Skin epidermis (tissue), 12 donors: ENCODE results near the gene MAPK7.

Experiments
- H3K27ac ChIP-seq, 21 experiments: fragments of 200-600 bp; sonication (generic) in 11 of 21; one replicate each; pipeline ENCODE4 v1.5.0; 2020; ENCODE audit warnings: mild to moderate bottlenecking in 3 of 21, inconsistent platforms in 2 of 21, moderate library complexity in 2 of 21
- H3K4me3 ChIP-seq, 7 experiments: fragments of 200-600 bp; sonication (generic) in 2 of 7; one replicate each; pipeline ENCODE4 v1.5.0; 2020; ENCODE audit warnings: inconsistent platforms in 2 of 7, mild to moderate bottlenecking in 2 of 7, moderate library complexity in 1 of 7

MAPK7 gene

GRCh38 chr17:19387921-19388521 is 9.7 kb downstream of the MAPK7 start:
- Histone ChIP-seq H3K4me3 (no peak overlapping the region), H3K27ac (peak overlapping the region in 18 of 21 experiments; percentile 11 to 87 (median 72))

DNA sequence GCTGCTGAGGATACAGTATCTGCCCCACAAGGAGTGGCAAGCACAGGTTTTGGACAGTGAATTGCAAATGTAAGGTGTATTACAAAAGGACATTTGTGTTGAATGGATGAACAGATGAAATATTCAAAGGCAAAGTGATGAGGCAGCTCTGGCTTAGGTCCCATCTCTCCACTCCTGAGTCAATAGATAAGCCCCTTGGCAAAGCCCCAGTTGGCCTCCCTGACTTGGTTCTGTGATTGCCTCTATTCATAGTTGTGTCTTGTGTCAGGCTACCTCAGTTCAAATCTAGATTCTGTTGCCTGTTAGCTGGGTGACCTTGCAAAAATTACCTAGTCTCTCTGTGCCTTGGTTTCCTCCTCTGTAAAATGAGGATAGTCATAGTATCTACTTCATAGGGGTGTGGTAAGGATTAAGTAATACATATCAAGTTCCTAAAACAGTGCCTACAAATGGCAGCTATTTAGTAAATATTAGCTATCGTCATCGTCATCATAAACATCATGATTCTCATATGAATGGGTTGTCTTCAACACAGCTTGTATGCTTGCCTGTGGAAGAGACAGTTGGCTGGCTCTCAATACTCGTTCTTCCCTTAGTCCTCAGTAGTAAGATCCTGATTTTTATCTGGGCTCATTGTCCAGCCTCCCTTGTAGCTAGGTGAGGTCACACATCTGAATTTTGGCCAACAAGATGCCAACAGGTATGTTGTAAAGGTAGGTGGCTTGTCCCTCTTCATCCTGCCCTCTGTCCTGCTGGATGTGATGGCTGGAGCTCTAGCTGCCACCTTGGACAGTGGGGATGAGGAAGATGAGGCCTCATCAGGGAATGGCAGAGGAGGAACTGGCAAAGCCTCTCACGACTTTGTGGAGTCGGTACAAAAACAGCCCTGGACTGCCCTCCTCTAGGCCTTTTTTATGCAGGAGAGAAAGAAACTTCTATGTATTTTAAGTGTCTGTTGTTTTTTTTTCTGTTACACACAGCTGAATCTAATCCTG is 10.8 kb downstream of the MAPK7 start:
- Histone ChIP-seq H3K27ac (peak overlapping the region in 7 of 21 experiments; percentile 19 to 87 (median 47)), H3K4me3 (no peak overlapping the region)

- Histone ChIP-seq H3K27ac (peak overlapping the region in 2 of 21 experiments; percentile 0 to 40), H3K4me3 (no peak overlapping the region)
Measured at GRCh38 chr17:19390951-19391350, 12.7 kb downstream of the MAPK7 start.

GRCh38 chr17:19391432-19391831 is 13.1 kb downstream of the MAPK7 start:
- H3K27ac ChIP-seq = no peak overlapping the region

DNA sequence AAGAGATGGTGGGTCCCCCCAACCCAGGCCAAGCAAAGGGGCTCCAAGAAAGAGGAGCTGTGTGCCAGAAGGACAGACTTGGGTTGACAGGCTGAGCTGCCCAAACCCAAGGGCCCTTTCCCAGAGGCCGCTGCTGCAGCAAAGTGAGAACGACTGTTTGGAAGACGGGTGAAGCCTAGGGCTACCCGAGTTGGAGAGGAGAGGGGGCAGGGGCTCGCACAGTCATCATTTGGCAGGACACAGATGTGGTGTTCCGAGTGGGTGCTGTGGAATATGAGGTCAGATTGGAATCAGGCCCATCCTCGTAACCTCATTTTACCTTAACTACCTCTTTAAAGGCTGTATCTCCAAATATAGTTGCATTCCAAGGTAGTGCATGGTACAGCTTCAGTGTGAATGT is 14.0 kb downstream of the MAPK7 start:
- Histone ChIP-seq H3K4me3 (no peak overlapping the region), H3K27ac (no peak overlapping the region)

More at GRCh38 chr17:19391432-19391831, 13.1 kb downstream of the MAPK7 start:
- no peak overlapping the region for H3K4me3 ChIP-seq

GRCh38 chr17:19397556-19398041 is 19.3 kb downstream of the MAPK7 start:
- Histone ChIP-seq H3K4me3 (no peak overlapping the region), H3K27ac (peak overlapping the region in 7 of 21 experiments; percentile 13 to 54 (median 33))

- peak overlapping the region in 7 of 21 experiments; percentile 13 to 61 (median 34) for H3K27ac ChIP-seq
- H3K4me3 ChIP-seq = no peak overlapping the region
Measured at GRCh38 chr17:19398301-19399181, 20.2 kb downstream of the MAPK7 start.

- H3K27ac ChIP-seq = peak overlapping the region in 1 of 21 experiments; percentile 9
- H3K4me3 ChIP-seq = no peak overlapping the region
Measured at GRCh38 chr17:19399750-19400450, 21.6 kb downstream of the MAPK7 start.

GRCh38 chr17:19401321-19402010 is 23.2 kb downstream of the MAPK7 start:
- H3K4me3 ChIP-seq = no peak overlapping the region

GRCh38 chr17:19402171-19402570 is 23.9 kb downstream of the MAPK7 start:
- Histone ChIP-seq H3K4me3 (no peak overlapping the region), H3K27ac (no peak overlapping the region)

More at GRCh38 chr17:19401321-19402010, 23.2 kb downstream of the MAPK7 start:
- H3K27ac ChIP-seq = no peak overlapping the region

DNA sequence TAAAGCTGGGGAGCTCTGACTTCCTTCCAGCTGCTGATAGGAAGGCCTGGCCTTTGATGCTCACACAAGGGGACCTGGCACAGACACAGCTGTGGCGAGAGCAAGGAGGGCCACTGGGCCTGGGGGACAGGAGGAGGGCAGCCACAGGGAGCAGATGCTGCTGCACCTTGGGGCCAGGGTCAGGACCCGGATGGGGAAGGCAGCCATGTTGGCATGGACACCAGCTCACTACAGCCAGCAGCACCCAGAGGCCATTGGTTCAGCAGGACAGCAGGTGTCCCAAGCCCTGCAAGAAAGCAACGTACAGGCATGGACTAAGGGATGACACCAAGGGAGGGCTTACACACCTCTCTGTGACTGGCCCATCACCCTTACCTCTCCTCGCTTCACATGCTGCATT is 24.7 kb downstream of the MAPK7 start:
- Histone ChIP-seq H3K4me3 (no peak overlapping the region), H3K27ac (no peak overlapping the region)

DNA sequence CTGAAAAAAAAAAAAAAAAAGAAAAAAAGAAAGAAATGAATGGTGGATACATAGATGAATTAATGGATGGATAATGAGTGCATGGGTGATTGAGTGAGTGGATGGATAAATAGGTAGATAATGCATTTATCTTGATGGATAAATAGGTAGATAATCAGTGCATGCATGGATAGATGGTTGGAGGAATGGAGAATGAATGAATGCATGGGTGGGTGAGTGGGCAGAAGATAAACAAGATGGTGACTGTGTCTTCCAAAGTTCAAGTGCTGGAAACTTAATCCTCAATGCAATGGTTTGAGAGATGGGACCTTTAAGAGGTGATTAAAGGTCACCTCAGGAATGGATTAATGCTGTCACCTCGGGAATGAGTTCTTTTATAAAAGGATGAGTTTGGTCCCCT is 26.0 kb downstream of the MAPK7 start:
- Histone ChIP-seq H3K27ac (no peak overlapping the region), H3K4me3 (no peak overlapping the region)

- H3K27ac ChIP-seq = no peak overlapping the region
- H3K4me3 ChIP-seq = no peak overlapping the region
Measured at GRCh38 chr17:19405114-19405513, 26.8 kb downstream of the MAPK7 start.

DNA sequence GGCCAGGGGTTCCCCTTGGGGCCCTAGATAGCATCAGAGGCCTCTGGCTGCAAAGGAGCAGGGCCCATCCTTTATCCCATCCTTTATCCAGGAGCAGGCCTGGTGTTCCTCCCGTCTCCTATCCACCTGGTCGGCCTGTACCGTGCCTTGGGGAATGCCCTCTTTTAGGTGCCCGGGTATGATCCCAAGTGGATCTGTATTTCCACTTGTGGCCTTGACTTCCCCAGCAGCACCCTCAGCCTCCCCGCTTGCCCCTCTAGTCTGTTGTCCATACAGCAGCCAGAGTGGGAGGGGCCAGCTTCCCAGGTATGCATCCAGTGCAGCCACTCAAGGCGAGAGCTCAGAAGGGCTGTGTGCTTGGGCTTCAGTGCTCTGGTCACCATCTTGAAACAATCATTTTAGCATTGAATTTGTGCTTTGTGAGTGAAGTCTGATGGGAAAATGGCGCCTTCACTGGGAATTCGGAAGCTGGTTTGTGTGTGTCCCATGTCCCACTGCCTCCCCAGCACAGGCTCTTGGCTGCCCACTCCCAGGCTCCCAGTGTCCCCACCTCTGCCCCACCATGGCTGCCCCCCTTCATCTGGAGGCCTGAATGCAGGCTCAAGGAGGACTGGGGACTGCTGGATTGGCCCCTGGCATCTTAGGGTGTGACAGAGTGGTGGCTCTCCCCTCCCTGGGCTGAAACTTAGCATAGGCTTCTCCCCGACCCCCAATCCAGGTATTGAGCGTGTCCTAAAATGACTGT is 29.5 kb downstream of the MAPK7 start:
- Histone ChIP-seq H3K4me3 (no peak overlapping the region), H3K27ac (no peak overlapping the region)

DNA sequence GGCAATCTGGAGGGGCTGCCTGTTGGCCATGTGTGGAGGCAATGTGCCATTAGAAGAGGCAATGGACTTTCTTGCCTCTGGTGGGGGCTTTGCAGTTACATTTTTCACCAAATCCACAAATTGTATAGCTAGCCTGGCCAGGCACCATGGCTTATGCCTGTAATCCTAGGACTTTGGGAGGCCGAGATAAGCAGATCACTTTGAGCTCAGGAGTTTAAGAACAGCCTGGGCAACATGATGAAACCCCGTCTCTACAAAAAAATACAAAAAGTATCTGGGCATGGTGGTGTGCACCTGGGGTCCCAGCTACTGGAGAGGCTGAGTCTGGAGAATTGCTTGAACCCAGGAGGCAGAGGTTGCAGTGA is 30.0 kb downstream of the MAPK7 start:
- Histone ChIP-seq H3K27ac (no peak overlapping the region), H3K4me3 (no peak overlapping the region)

GRCh38 chr17:19409066-19409465 is 30.8 kb downstream of the MAPK7 start:
- peak overlapping the region in 2 of 21 experiments; percentile 15 to 46 for H3K27ac ChIP-seq

DNA sequence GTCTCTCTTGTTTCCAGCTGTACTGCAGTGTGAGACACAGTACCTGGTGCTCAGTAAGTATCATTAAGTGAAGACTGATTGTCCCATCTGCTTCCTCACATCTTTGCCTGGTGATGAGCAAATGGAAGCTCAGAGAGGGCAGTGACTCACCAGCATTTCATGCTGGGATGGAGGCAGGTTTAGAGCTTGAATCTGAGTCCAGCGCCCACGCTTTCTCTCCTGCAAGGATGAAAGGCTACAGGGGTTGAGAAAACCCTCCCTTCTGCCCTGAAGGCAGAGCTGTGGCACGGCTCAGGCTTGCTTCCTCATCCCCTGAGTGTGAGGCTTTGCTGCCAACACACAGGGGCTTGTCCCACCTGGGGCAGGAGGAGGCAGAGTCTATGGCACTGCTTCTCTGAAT is 31.2 kb downstream of the MAPK7 start:
- H3K4me3 ChIP-seq = no peak overlapping the region
- peak overlapping the region in 2 of 21 experiments; percentile 15 to 57 for H3K27ac ChIP-seq

More at GRCh38 chr17:19409066-19409465, 30.8 kb downstream of the MAPK7 start:
- H3K4me3 ChIP-seq = no peak overlapping the region

DNA sequence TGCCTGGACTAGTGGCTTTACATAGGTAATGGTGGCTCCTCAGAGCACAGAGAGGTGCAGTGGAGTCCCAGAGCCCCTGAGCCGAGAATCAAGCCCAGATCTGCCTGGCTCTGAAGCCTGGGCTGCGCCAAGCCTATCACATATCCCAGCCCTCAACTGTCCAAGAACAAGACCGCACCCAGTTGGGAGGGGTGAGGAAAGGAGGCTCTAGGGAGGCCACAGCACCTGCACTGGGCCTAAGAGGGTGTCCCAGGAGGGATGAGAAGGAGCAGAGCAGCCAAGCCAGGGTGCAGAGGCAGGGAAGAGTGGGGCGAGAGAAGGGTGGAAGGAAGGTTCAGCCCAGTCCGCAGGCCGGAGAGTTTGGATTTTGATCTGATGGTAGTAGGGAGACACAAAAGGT is 31.8 kb downstream of the MAPK7 start:
- peak overlapping the region in 3 of 21 experiments; percentile 2 to 57 (median 15) for H3K27ac ChIP-seq
- H3K4me3 ChIP-seq = no peak overlapping the region
